GM12891 (cell line): ENCODE measurements around the gene PANX2.

Source experiments
- POLR2AphosphoS5 ChIP-seq: IDR thresholded peaks from 2 replicates; pipeline ENCODE4 v1.6.1; 2011; ENCODE audit warnings: low read depth, low read length, control low read depth
- TAF1 ChIP-seq: IDR thresholded peaks from 2 replicates; pipeline ENCODE4 v1.6.1; 2011; ENCODE audit warnings: low read depth, low read length, control low read depth

DNA sequence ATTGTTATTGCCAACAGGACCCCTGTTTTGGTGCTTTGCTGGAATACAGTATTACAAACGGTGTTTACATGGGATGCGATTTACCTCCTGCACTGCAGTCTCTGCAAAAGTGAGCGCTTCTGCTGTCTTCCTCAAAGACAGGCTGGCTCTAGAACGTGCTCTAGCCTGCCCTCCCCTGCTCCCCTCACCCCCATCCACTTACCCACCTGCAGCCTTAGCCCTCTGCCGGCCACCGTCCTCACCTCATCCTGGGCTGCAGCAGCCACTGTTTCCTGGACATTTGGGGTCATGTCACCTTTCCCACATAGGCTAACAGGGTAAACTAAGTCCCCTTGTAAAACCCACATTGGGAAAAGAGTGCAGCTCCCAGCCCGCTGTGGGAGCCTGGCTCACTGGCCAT, 9.6 kb upstream of the PANX2 start:
- no peak for TF ChIP-seq TAF1
- no peak for TF ChIP-seq POLR2AphosphoS5
